OCI-LY3 (cell line): Measurements from ENCODE around the gene RSPH10B2.
"Not testable (repeated sequence)": the region's sequence is repeated elsewhere in the genome, so short reads cannot be mapped to it uniquely, and the experiment has no call there.

Experiments used
- H2AFZ ChIP-seq: fragments of 200-600, 300-600 bp; shearing (Covaris generic); 2 replicates; pipeline ENCODE4 v1.6.0; 2014; ENCODE audit warnings: antibody characterized with exemption, low read depth, low read length
- H3K27ac ChIP-seq: fragments of 200-600, 300-600 bp; sonication (generic); 2 replicates; pipeline ENCODE4 v1.5.1; 2014; ENCODE audit warnings: mild to moderate bottlenecking, low read length, moderate library complexity, mixed read lengths
- H3K27me3 ChIP-seq: fragments of 200-600, 300-600 bp; sonication (generic); 2 replicates; pipeline ENCODE4 v1.6.1; 2014; ENCODE audit warnings: low read depth, low read length, mixed read lengths
- H3K36me3 ChIP-seq: fragments of 200-600, 300-600 bp; sonication (generic); replicated peaks from 2 replicates; pipeline ENCODE3; 2014; ENCODE audit warnings: low read depth, low read length, mixed read lengths
- H3K4me1 ChIP-seq: fragments of 300-600, 200-600 bp; sonication (generic); 2 replicates; pipeline ENCODE4 v1.6.1; 2014; ENCODE audit warnings: low read length, mixed read lengths
- H3K4me2 ChIP-seq: fragments of 200-600, 300-600 bp; sonication (generic); 2 replicates; pipeline ENCODE4 v1.6.1; 2014; ENCODE audit warnings: low read length, mixed read lengths
- H3K4me3 ChIP-seq: fragments of 300-600, 200-600 bp; sonication (generic); 2 replicates; pipeline ENCODE4 v1.5.1; 2014; ENCODE audit warnings: antibody characterized with exemption, mild to moderate bottlenecking, low read length, moderate library complexity
- H3K79me2 ChIP-seq: fragments of 300-600, 200-600 bp; shearing (Covaris generic); 2 replicates; pipeline ENCODE4 v1.6.1; 2014; ENCODE audit warnings: mild to moderate bottlenecking, low read length, mixed read lengths
- H3K9ac ChIP-seq: fragments of 300-600, 200-600 bp; shearing (Covaris generic); 2 replicates; pipeline ENCODE4 v1.6.0; 2014; ENCODE audit warnings: mild to moderate bottlenecking, low read length, moderate library complexity
- H3K9me3 ChIP-seq: fragments of 200-600, 300-600 bp; shearing (Covaris generic); 2 replicates; pipeline ENCODE4 v1.6.1; 2014; ENCODE audit warnings: low read length, mixed read lengths; ENCODE audit not compliant: insufficient read depth
- H4K20me1 ChIP-seq: fragments of 200-600, 300-600 bp; sonication (generic); 2 replicates; pipeline ENCODE4 v1.6.1; 2016; ENCODE audit warnings: low read length, mixed read lengths; ENCODE audit not compliant: insufficient read depth
- CTCF ChIP-seq: fragments of 200-600, 300-600 bp; sonication (generic); IDR thresholded peaks from 2 replicates; pipeline ENCODE4 v1.5.1; 2014; ENCODE audit warnings: antibody characterized with exemption, low read length, low read depth
- EZH2phosphoT487 ChIP-seq: fragments of 200-600 bp; shearing (Covaris generic); IDR thresholded peaks from 2 replicates; pipeline ENCODE4 v1.6.1; 2018; ENCODE audit warnings: antibody characterized with exemption, mixed run types, low read depth

RSPH10B2 gene

DNA sequence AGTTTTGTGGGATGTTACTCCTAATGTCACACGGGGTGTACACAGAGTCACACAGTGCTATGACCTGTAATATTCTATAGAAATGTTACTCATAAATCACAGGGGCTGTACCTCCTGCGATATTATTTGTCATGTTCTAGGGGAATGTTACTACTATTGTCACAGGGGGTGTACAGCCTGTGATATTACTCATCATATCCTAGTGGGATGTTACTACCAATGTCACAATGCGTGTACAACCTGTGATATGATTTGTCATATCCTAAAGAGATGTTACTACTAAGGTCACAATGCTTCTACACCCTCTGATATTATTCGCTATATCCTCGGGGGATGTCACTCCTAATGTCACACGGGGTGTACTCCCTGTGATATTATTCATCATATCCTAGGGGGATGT, 79.7 kb downstream of the RSPH10B2 start:
- Histone ChIP-seq H3K9ac (no peak overlapping the region), H3K4me2 (no peak overlapping the region), H3K36me3 (no peaks in the 10 kb centered on the region), H3K4me1 (no peaks in the 10 kb centered on the region), H3K79me2 (no peaks in the 10 kb centered on the region), H4K20me1 (no peaks in the 10 kb centered on the region), H3K27ac (no peak overlapping the region), H2AFZ (no peak overlapping the region), H3K9me3 (no peaks in the 10 kb centered on the region), H3K27me3 (no peaks in the 10 kb centered on the region), H3K4me3 (no peak overlapping the region)
- TF ChIP-seq CTCF (no peak), EZH2phosphoT487 (no peak)

DNA sequence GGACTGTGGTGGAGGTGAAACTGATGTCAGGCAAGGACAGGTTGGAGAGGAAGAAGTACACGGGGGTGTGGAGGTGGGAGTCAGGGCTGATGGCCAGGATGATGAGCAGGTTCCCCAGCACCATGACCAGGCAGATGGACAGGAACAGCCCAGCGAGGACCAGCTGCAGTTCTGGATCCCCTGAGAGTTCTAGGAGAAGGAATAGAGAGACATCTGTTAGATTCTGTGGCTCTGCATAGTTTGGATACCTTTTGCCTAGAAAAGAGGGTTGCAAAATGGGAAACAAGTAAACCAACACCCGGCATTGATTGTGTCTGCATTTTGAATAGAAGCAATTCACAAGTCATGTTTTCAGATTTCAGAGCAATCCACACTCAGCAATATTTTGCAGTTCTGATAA, 81.6 kb downstream of the RSPH10B2 start:
- H4K20me1 ChIP-seq, H2AFZ ChIP-seq, H3K36me3 ChIP-seq, H3K9me3 ChIP-seq, H3K79me2 ChIP-seq, H3K4me2 ChIP-seq, H3K9ac ChIP-seq, H3K27ac ChIP-seq, H3K4me3 ChIP-seq, H3K27me3 ChIP-seq, H3K4me1 ChIP-seq: not testable (repeated sequence)

- not testable (repeated sequence) for H3K4me1 ChIP-seq, H4K20me1 ChIP-seq, H3K9ac ChIP-seq, H3K4me3 ChIP-seq, H3K79me2 ChIP-seq, H3K4me2 ChIP-seq, H3K27ac ChIP-seq, H3K27me3 ChIP-seq, H2AFZ ChIP-seq, H3K36me3 ChIP-seq, H3K9me3 ChIP-seq
Observed at GRCh38 chr7:6837081-6837480, 83.2 kb downstream of the RSPH10B2 start.

DNA sequence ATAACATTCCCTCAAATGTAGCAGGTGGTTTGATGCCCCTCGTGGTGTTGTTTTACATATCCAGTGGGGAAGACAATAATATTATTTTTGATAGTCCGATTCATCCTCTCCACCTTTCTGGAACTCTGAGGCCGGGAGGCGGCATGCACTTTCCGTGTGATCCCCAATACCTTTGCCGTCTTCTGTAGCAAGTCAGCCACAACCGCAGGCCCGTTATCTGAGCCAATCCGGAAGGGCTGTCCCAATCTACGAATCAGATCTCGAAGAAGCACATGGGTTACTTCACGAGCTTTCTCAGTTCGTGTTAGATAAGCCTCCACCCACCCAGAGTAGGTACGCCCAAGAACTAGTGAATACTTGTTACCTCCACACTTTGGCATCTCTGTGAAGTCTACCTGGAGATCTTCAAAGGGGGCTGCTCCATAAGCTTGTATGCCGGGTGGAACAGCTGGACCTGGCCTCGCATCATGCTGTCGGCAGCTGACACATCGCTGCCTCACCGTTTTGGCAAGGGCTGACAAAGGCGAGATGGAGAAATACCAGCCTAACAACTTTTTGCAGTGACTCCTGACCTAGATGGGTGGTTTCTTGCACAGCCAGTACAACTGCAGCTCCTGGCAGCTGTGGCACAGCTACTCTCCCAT, 88.5 kb downstream of the RSPH10B2 start:
- H3K27ac ChIP-seq, H3K9ac ChIP-seq, H3K36me3 ChIP-seq, H3K4me2 ChIP-seq, H3K9me3 ChIP-seq, H4K20me1 ChIP-seq, H3K4me1 ChIP-seq, H2AFZ ChIP-seq, H3K4me3 ChIP-seq, H3K27me3 ChIP-seq, H3K79me2 ChIP-seq: not testable (repeated sequence)

- not testable (repeated sequence) for H3K27ac ChIP-seq, H3K4me1 ChIP-seq, H3K27me3 ChIP-seq, H4K20me1 ChIP-seq, H2AFZ ChIP-seq, H3K36me3 ChIP-seq, H3K9ac ChIP-seq, H3K4me3 ChIP-seq, H3K79me2 ChIP-seq, H3K9me3 ChIP-seq, H3K4me2 ChIP-seq
Observed at GRCh38 chr7:6843092-6843491, 89.2 kb downstream of the RSPH10B2 start.

DNA sequence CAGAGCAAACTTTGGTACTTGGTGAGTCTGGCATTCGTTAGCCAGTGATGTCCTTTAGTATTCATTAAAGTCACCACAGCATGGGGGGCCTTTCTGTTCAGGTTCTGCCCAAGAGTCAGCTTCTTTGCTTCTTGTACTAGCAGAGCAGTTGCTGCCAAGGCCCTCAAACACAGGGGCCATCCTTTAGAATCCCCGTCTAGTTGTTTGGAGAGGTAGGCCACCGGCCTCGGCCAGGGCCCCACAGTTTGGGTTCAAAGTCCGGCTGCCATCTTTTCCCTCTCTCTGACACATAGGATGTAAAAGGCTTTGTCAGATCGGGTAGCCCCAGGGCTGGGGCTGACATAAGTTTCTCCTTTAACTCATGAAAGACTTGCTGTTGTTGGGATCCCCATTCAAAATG, 89.8 kb downstream of the RSPH10B2 start:
- H3K4me1 ChIP-seq, H3K9ac ChIP-seq, H3K36me3 ChIP-seq, H3K27ac ChIP-seq, H3K4me3 ChIP-seq, H3K27me3 ChIP-seq, H3K79me2 ChIP-seq, H2AFZ ChIP-seq, H4K20me1 ChIP-seq, H3K4me2 ChIP-seq, H3K9me3 ChIP-seq: not testable (repeated sequence)

DNA sequence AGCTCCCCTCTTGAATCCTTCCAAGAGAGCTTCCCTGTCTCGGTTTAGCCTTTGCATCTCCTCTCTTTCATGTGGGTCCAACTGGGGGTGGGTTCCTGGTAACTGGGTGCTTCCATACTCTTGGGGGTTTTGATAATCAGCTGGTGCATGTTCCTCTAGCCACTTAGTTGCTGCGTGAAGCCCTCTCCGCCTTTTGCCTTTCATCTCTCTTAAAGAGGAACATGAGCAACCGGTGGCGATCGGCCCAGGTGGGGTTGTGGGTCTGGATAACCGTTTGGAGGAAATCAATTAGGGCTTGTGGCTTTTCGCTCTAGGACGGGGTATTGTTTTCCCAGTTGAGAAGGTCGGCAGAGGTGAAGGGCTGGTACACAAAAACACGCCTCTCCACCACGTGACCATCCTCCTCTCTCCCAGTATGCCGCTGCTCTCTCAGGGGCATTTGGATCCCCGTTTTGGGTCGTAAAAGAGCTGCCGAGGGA, 92.1 kb downstream of the RSPH10B2 start:
- not testable (repeated sequence) for H4K20me1 ChIP-seq, H3K4me1 ChIP-seq, H3K27me3 ChIP-seq, H3K4me3 ChIP-seq, H2AFZ ChIP-seq, H3K4me2 ChIP-seq, H3K9ac ChIP-seq, H3K27ac ChIP-seq, H3K9me3 ChIP-seq, H3K79me2 ChIP-seq, H3K36me3 ChIP-seq

DNA sequence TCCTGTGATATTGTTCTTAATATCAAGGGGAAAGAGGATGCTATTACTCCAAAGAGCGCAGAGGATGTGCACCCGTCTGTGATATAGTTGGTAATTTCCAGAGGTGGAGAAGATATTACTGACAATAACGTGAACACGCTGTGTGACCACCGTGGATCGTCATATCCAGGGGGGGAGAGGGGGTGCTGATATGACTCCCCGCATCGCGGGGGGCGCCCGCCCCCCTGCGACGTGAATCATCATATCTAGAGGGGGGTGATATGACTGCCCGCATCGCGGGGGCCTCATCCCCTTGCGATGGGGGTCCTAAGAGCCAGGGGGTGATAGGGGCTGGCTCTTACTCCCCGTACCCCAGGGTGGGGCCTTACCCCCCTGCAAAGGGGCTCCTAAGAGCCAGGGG, 93.8 kb downstream of the RSPH10B2 start:
- not testable (repeated sequence) for H3K4me2 ChIP-seq, H3K27ac ChIP-seq, H3K27me3 ChIP-seq, H3K79me2 ChIP-seq, H2AFZ ChIP-seq, H3K4me3 ChIP-seq, H3K9ac ChIP-seq, H3K4me1 ChIP-seq, H4K20me1 ChIP-seq, H3K36me3 ChIP-seq, H3K9me3 ChIP-seq
